ENCODE data around the gene EIF6. TPM values are rescaled to one million over a fixed set of nuclear protein-coding genes. Genes with fewer than 3 reads are reported as not detected.

The EIF6 gene
- total RNA-seq, 1 donor from 2014 or later: 78.8 TPM

- Histone ChIP-seq H3K36me3 (peaks cover 5% of the 10 kb centered on the region), H3K4me1 (no peaks in the 10 kb centered on the region), H3K9me3 (no peaks in the 10 kb centered on the region), H3K4me3 (no peak overlapping the region), H3K27ac (no peak overlapping the region), H3K27me3 (no peaks in the 10 kb centered on the region)
- intact Hi-C loops (cut with DNase I): no loop called here
- no peak for DNase-seq
- TF ChIP-seq CTCF (IDR thresholded peaks at IDR 0.05): no peak
- no peak for ATAC-seq
These were observed 46.4 kb downstream of the EIF6 start for GRCh38 chr20:35238170-35238569.

- Histone ChIP-seq H3K4me3 (no peak overlapping the region), H3K9me3 (no peaks in the 10 kb centered on the region), H3K27ac (no peak overlapping the region), H3K27me3 (no peaks in the 10 kb centered on the region), H3K4me1 (no peaks in the 10 kb centered on the region), H3K36me3 (peaks cover 5% of the 10 kb centered on the region)
- intact Hi-C loops (cut with DNase I): no loop called here
- ATAC-seq (no peak), DNase-seq (no peak)
- TF ChIP-seq CTCF (IDR thresholded peaks at IDR 0.05): no peak
These were observed 47.1 kb downstream of the EIF6 start for GRCh38 chr20:35237486-35237885.

GRCh38 chr20:35235881-35236280 lies 48.7 kb downstream of the EIF6 start:
- DNase-seq (peak; percentile 82), ATAC-seq (peak; percentile 80)
- Histone ChIP-seq H3K4me1 (no peaks in the 10 kb centered on the region), H3K9me3 (no peaks in the 10 kb centered on the region), H3K27ac (no peak overlapping the region), H3K4me3 (no peak overlapping the region), H3K36me3 (peaks cover 5% of the 10 kb centered on the region), H3K27me3 (no peaks in the 10 kb centered on the region)
- intact Hi-C loops (cut with DNase I): no loop called here
- TF ChIP-seq CTCF (IDR thresholded peaks at IDR 0.05): no peak

GRCh38 chr20:35232575-35232974 lies 52.0 kb downstream of the EIF6 start:
- H3K4me1 ChIP-seq: no peaks in the 10 kb centered on the region
- ATAC-seq (no peak), DNase-seq (no peak)
- peaks cover 5% of the 10 kb centered on the region for H3K36me3 ChIP-seq
- no peaks in the 10 kb centered on the region for H3K27me3 ChIP-seq
- intact Hi-C loops (cut with DNase I): no loop called here
- no peak overlapping the region for H3K4me3 ChIP-seq
- H3K9me3 ChIP-seq: no peaks in the 10 kb centered on the region
- TF ChIP-seq CTCF (IDR thresholded peaks at IDR 0.05): no peak
- H3K27ac ChIP-seq: no peak overlapping the region

Other genes with a start within 250 kb of the EIF6 start
- gene TRPC4AP, start 192.0 kb downstream of the EIF6 start, total RNA-seq: 67.6 TPM
- 39.2 TPM for gene EDEM2, start 137.4 kb downstream of the EIF6 start, total RNA-seq
- gene PROCR, start 112.7 kb downstream of the EIF6 start, total RNA-seq: 20.4 TPM
- gene MMP24, start 58.1 kb downstream of the EIF6 start, total RNA-seq: 13.0 TPM
- 85.2 TPM for gene MMP24OS, start 6.7 kb downstream of the EIF6 start, total RNA-seq
- not detected for gene FAM83C, start 7.7 kb upstream of the EIF6 start, total RNA-seq
- 40.7 TPM for gene UQCC1, start 127.2 kb upstream of the EIF6 start, total RNA-seq
- gene GDF5, start 153.5 kb upstream of the EIF6 start, total RNA-seq: 4.1 TPM
- 21.7 TPM for gene CEP250, start 170.8 kb upstream of the EIF6 start, total RNA-seq
- gene C20orf173, start 244.9 kb upstream of the EIF6 start, total RNA-seq: not detected

Measured in upper lobe of right lung (tissue), 1 donor.